BLaER1 (cell line): Measurements from ENCODE around the gene GPALPP1.
"Not testable (repeated sequence)": the region's sequence is repeated elsewhere in the genome, so short reads cannot be mapped to it uniquely, and the experiment has no call there.

Source experiments
- H3K27ac ChIP-seq: shearing (Covaris generic); formaldehyde crosslinking; 2 replicates; pipeline ENCODE4 v1.8.1; 2022
- H3K27me3 ChIP-seq: shearing (Covaris generic); formaldehyde crosslinking; 2 replicates; pipeline ENCODE4 v1.8.1; 2022
- H3K36me3 ChIP-seq: shearing (Covaris generic); formaldehyde crosslinking; 2 replicates; pipeline ENCODE4 v1.8.1; 2022
- H3K4me1 ChIP-seq: shearing (Covaris generic); formaldehyde crosslinking; 2 replicates; pipeline ENCODE4 v1.8.1; 2022
- H3K4me2 ChIP-seq: shearing (Covaris generic); formaldehyde crosslinking; 2 replicates; pipeline ENCODE4 v1.8.1; 2022
- H3K4me3 ChIP-seq: shearing (Covaris generic); formaldehyde crosslinking; 2 replicates; pipeline ENCODE4 v1.8.1; 2022
- H3K9ac ChIP-seq: shearing (Covaris generic); formaldehyde crosslinking; 2 replicates; pipeline ENCODE4 v1.8.1; 2022
- H3K9me3 ChIP-seq: shearing (Covaris generic); formaldehyde crosslinking; 2 replicates; pipeline ENCODE4 v1.8.1; 2022
- H4K20me1 ChIP-seq: shearing (Covaris generic); formaldehyde crosslinking; 2 replicates; pipeline ENCODE4 v1.8.1; 2022
- Cebpa-rat ChIP-seq: shearing (Covaris generic); IDR thresholded peaks from 2 replicates; pipeline ENCODE4 v1.8.1; 2022

Gene GPALPP1

DNA sequence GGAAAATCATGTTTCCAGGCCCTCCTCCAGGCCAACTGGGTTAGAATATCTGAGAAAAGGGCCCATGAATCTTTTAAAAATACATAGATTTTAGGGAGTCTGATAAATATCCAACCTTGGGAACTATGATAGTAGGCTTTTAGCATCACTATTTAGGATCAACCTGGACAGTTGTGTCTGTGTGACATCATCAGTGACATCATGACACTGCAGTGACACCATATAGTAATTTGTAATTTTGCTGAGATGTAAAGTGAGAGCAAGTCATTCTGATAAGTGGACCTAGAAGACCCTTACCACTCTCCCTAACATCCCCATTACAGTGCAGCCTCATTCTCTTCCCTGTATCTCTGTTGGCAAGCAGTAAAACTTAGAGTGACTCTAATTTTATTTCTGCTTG lies 14.1 kb downstream of the GPALPP1 start:
- H3K4me2 ChIP-seq, result no peak overlapping the region
- no peaks in the 10 kb centered on the region for H3K9me3 ChIP-seq
- H4K20me1 ChIP-seq, result peaks cover 19% of the 10 kb centered on the region
- peaks cover 83% of the 10 kb centered on the region for H3K36me3 ChIP-seq
- no peak for TF ChIP-seq Cebpa-rat
- H3K27me3 ChIP-seq, result no peaks in the 10 kb centered on the region
- H3K9ac ChIP-seq, result no peak overlapping the region
- H3K27ac ChIP-seq, result no peak overlapping the region
- no peaks in the 10 kb centered on the region for H3K4me1 ChIP-seq
- no peak overlapping the region for H3K4me3 ChIP-seq

DNA sequence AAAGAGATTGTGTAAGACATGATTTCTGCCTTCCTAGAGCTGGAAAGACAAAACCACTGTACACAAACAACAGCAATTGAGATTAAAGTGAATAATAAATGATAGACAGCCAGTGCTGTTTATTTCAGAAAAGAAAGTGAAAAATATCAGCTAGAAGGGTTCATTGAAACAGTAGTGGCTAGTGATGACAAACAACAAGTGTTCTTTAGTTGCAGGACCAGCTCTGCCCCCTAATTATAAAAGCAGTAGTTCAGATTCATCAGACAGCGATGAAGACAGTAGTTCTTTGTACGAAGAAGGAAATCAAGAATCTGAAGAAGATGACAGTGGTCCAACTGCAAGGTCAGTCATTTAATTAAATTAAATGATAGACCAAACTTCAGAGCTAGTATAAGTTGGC lies 14.8 kb downstream of the GPALPP1 start:
- Histone ChIP-seq H3K4me3 (no peak overlapping the region), H3K4me2 (no peak overlapping the region), H3K36me3 (peaks cover 88% of the 10 kb centered on the region), H3K9ac (no peak overlapping the region), H4K20me1 (peaks cover 19% of the 10 kb centered on the region), H3K27me3 (no peaks in the 10 kb centered on the region), H3K4me1 (no peaks in the 10 kb centered on the region), H3K9me3 (no peaks in the 10 kb centered on the region), H3K27ac (no peak overlapping the region)
- no peak for TF ChIP-seq Cebpa-rat

DNA sequence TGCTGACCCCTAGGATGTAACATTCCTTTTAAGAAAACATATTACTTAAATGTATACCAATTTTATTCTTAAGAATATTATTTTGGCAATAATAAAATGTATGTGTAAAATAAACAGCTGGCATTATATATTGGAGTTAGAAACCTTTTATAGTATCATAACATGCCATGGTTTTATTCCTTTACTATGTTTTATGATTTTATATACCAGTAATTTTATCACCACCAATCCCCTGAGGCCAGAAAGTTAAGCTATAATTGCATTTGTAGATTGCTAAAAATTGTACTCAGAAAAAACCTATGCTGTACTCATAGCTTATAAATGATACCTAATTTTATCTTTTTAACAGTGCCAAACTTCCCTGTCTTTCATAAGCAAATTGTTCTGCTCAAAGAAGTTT lies 17.9 kb downstream of the GPALPP1 start:
- H3K9me3 ChIP-seq, result no peaks in the 10 kb centered on the region
- H3K9ac ChIP-seq, result no peak overlapping the region

DNA sequence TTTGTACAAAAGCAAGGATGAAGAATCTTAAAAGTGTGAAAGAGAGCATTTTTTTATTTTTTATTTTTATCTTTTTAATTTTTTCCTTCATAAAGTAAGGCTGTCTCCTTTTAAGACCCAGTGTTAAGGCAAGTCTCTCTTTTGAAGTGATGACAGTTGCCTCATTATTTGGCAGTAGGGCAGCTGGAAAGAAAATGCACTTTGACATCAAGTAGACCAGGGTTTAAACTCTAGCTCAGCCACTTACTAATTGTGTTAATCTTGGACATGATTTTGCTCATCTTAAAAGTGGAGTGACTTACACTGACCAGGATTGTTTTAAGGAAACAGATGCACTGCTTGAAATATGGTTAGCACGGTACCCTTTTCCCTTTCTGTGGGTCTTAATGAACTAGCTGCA lies 18.5 kb downstream of the GPALPP1 start:
- TF ChIP-seq Cebpa-rat, result no peak
- Histone ChIP-seq H3K4me3 (no peak overlapping the region), H3K4me2 (no peak overlapping the region), H3K4me1 (no peaks in the 10 kb centered on the region), H3K9me3 (no peaks in the 10 kb centered on the region), H3K27me3 (no peaks in the 10 kb centered on the region), H3K9ac (no peak overlapping the region), H3K27ac (no peak overlapping the region), H4K20me1 (peaks cover 4% of the 10 kb centered on the region; the same call in 1 of the 2 replicates), H3K36me3 (peaks cover 89% of the 10 kb centered on the region)

More for the DNA sequence above, 17.9 kb downstream of the GPALPP1 start:
- peaks cover 6% of the 10 kb centered on the region; the same call in 1 of the 2 replicates for H4K20me1 ChIP-seq
- peaks cover 89% of the 10 kb centered on the region for H3K36me3 ChIP-seq
- H3K4me2 ChIP-seq, result no peak overlapping the region
- TF ChIP-seq Cebpa-rat, result no peak
- no peaks in the 10 kb centered on the region for H3K4me1 ChIP-seq
- no peak overlapping the region for H3K4me3 ChIP-seq
- H3K27me3 ChIP-seq, result no peaks in the 10 kb centered on the region
- no peak overlapping the region for H3K27ac ChIP-seq

DNA sequence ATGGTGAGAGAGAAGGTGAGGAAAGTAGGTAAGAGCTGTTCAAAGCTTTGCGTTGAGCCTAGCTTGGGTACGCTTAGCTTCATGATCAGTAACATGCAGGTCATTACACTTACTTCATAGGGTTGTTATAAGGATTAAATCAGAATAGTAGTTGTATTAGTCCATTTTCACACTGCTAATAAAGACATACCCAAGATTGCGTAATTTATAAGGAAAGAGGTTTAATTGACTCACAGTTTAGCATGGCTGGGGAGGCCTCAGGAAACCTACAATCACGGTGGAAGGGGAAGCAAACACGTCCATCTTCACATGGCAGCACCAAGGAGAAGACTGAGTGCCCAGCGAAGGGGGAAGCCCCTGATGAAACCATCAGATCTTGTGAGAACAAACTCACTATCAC lies 21.9 kb downstream of the GPALPP1 start:
- Histone ChIP-seq H3K4me1 (0 out of 2 replicates have a peak, but pooled peaks cover 9% of the 10 kb centered on the region), H3K4me2 (no peak overlapping the region), H3K4me3 (no peak overlapping the region), H3K27ac (no peak overlapping the region), H3K36me3 (peaks cover 80% of the 10 kb centered on the region), H3K9ac (no peak overlapping the region), H3K27me3 (no peaks in the 10 kb centered on the region), H3K9me3 (no peaks in the 10 kb centered on the region), H4K20me1 (peaks cover 4% of the 10 kb centered on the region; the same call in 1 of the 2 replicates)
- peak; percentile 72 for TF ChIP-seq Cebpa-rat

DNA sequence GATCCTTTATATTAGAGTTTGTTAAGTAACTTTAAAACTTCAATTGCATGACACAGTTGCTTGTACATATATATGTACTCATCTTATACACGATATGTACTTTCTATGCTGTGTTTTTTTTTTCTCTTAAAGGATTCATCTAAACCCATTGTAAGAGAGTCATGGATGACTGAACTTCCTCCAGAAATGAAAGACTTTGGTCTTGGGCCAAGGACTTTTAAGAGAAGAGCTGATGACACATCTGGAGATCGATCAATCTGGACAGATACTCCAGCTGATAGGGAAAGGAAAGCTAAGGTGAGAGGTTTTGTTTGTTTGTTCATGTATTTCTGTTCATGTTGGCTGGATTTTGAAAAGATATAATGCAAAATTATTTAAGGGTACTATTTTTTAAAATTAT lies 26.0 kb downstream of the GPALPP1 start:
- TF ChIP-seq Cebpa-rat, result no peak
- H3K9me3 ChIP-seq, result no peaks in the 10 kb centered on the region
- H3K4me3 ChIP-seq, result no peak overlapping the region
- no peaks in the 10 kb centered on the region for H4K20me1 ChIP-seq
- H3K27ac ChIP-seq, result no peak overlapping the region
- H3K9ac ChIP-seq, result no peak overlapping the region
- H3K27me3 ChIP-seq, result no peaks in the 10 kb centered on the region
- H3K4me2 ChIP-seq, result no peak overlapping the region
- peaks cover 77% of the 10 kb centered on the region for H3K36me3 ChIP-seq
- H3K4me1 ChIP-seq, result 0 out of 2 replicates have a peak, but pooled peaks cover 9% of the 10 kb centered on the region

DNA sequence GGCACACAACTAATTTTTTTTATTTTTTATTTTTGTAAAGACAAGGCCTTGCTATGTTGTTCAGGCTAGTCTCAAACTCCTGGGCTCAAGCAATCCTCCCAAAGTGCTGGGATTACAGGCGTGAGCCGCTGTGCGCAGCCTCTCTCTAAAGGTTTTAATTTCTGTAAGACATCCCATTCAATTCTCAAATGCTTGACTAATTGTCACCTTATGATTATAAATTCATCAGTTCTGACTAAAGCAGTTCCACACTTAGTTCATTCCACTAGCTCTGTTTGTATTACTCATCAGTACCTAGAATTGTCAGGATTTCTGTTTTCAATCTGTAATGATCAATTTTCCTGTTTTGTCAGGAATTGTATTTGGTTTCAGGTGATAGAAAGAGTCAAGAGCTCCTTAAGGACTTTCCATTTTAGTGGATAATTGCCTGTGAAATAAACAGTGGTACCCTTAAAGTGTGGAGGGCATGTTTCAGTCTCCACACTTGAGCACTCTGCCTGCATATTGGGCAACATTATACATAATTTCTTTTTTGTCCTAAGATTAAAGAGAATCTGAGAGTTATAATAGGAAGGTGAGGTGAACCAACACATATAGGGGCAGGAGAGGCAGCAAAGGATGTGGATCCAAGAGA lies 27.6 kb downstream of the GPALPP1 start:
- H3K9ac ChIP-seq, result no peak overlapping the region
- H3K4me3 ChIP-seq, result no peak overlapping the region
- no peak for TF ChIP-seq Cebpa-rat

DNA sequence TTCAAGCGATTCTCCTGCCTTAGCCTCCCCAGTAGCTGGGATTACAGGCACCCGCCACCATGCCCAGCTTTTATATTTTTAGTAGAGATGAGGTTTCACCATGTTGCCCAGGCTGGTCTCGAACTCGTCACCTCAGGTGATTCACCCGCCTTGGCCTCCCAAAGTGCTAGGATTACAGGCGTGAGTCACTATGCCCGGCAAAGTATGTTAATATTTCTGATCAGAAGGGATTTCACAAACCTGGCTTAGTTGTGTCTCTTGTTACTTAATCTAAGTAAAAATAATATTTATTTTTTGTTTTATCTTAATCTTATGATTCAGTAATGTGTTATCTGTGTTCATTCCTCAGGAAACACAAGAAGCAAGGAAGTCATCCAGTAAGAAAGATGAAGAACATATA lies 30.6 kb downstream of the GPALPP1 start:
- not testable (repeated sequence) for H3K27ac ChIP-seq, H3K9ac ChIP-seq, H3K4me1 ChIP-seq, H3K4me2 ChIP-seq, H3K27me3 ChIP-seq, H4K20me1 ChIP-seq, H3K4me3 ChIP-seq, H3K9me3 ChIP-seq
- peaks cover 72% of the 10 kb centered on the region for H3K36me3 ChIP-seq

More for the DNA sequence above, 27.6 kb downstream of the GPALPP1 start:
- Histone ChIP-seq H3K4me2 (no peak overlapping the region), H3K27ac (no peak overlapping the region), H3K27me3 (no peaks in the 10 kb centered on the region), H3K36me3 (peaks cover 74% of the 10 kb centered on the region), H4K20me1 (no peaks in the 10 kb centered on the region), H3K4me1 (0 out of 2 replicates have a peak, but pooled peaks cover 9% of the 10 kb centered on the region), H3K9me3 (no peaks in the 10 kb centered on the region)

DNA sequence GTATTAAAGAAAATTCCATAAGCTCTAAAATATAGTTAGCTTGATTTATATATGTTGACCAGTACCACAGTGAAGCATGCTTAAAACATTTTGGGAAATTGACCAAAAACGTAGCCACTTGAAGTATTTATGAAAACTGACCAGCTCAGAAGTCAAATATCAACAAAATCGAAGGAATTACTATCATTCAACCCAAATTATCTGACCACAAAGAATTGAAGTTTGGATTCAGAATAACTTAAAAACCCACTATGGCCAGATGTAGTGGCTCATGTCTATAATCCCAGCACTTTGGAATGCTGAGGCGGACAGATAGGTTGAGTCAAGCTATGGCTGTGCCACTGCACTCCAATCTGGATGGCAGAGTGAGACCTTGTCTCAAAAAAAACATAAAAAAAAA lies 31.9 kb downstream of the GPALPP1 start:
- TF ChIP-seq Cebpa-rat, result no peak
- no peak overlapping the region for H3K9ac ChIP-seq
- no peaks in the 10 kb centered on the region for H3K27me3 ChIP-seq
- peaks cover 68% of the 10 kb centered on the region for H3K36me3 ChIP-seq
- H3K27ac ChIP-seq, result no peak overlapping the region
- H3K4me2 ChIP-seq, result no peak overlapping the region
- H3K9me3 ChIP-seq, result no peaks in the 10 kb centered on the region
- no peaks in the 10 kb centered on the region for H3K4me1 ChIP-seq
- H4K20me1 ChIP-seq, result no peaks in the 10 kb centered on the region
- H3K4me3 ChIP-seq, result no peak overlapping the region

DNA sequence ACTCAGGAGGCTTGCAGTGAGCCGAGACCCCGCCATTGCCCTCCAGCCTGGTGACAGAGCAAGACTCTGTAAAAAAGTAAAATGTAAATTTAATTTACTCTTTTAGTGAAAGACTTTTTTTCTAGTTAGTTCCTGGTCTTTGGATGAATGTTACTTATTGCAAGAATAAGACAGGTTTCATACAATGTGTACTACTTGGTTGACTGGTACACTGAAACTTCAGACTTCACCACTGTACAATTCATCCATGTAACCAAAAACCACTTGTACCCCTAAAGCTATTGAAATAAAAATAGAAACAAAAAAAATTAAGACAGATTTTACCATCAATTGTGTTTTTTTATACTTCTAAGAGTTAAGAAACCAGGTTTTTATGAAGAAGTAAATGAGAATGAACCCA lies 35.5 kb downstream of the GPALPP1 start:
- no peaks in the 10 kb centered on the region for H3K9me3 ChIP-seq
- H3K27ac ChIP-seq, result no peak overlapping the region
- no peak overlapping the region for H3K9ac ChIP-seq
- no peaks in the 10 kb centered on the region for H3K27me3 ChIP-seq
- no peaks in the 10 kb centered on the region for H3K4me1 ChIP-seq
- H3K36me3 ChIP-seq, result peaks cover 63% of the 10 kb centered on the region
- no peak overlapping the region for H3K4me3 ChIP-seq
- no peaks in the 10 kb centered on the region for H4K20me1 ChIP-seq
- no peak overlapping the region for H3K4me2 ChIP-seq
- TF ChIP-seq Cebpa-rat, result no peak

DNA sequence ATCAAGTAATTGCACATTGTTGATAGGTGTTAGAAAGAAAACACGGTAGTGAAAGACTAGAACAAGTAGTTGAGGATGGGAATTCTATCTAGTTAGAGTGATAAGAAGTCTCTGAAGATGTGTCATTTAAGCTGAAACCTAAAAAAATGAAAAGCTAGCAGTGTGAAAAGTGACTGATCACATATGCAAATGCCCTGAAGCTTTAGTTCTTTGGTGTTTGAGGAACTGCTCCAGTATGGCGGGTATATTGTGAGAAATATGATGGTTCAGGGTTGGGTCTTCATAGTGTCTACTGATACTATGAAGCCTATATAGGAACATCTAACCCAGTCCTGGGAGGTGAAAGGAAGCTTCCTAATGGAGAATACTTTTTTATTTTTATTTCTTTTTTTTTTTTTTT lies 45.0 kb downstream of the GPALPP1 start:
- Histone ChIP-seq H3K4me1 (no peaks in the 10 kb centered on the region), H3K4me2 (no peak overlapping the region), H3K27ac (no peak overlapping the region), H3K27me3 (no peaks in the 10 kb centered on the region), H4K20me1 (no peaks in the 10 kb centered on the region), H3K4me3 (no peak overlapping the region), H3K9ac (no peak overlapping the region), H3K9me3 (no peaks in the 10 kb centered on the region), H3K36me3 (peaks cover 27% of the 10 kb centered on the region)
- no peak for TF ChIP-seq Cebpa-rat
